Mucosa of descending colon (tissue), 3 donors: ENCODE results near the gene STPG3. TPM values are rescaled to one million over a fixed set of nuclear protein-coding genes. Genes with fewer than 3 reads are reported as not detected.

Experiments used
- ATAC-seq: fragments of 200-7000 bp; cut with Tn5 transposase; one replicate; pipeline ENCODE4 v1.9.1; 2020; ENCODE audit warnings: mild to moderate bottlenecking, moderate library complexity
- DNase-seq, 3 donors: peaks; one replicate each; pipeline ENCODE4 v3.0.0-alpha.2; 2020
- H3K36me3 ChIP-seq: fragments of 200-600 bp; one replicate; pipeline ENCODE4 v1.8.0; 2021; ENCODE audit warnings: low read depth, mild to moderate bottlenecking
- H3K4me1 ChIP-seq: fragments of 200-600 bp; one replicate; pipeline ENCODE4 v1.8.0; 2021; ENCODE audit warnings: low read depth, mild to moderate bottlenecking
- H3K4me3 ChIP-seq: fragments of 200-600 bp; one replicate; pipeline ENCODE4 v1.8.0; 2021; ENCODE audit warnings: mild to moderate bottlenecking
- H3K9me3 ChIP-seq: fragments of 200-600 bp; one replicate; pipeline ENCODE4 v1.8.0; 2021; ENCODE audit warnings: mild to moderate bottlenecking
- CTCF ChIP-seq: fragments of 200-600 bp; IDR thresholded peaks from one replicate; pipeline ENCODE4 v1.8.0; 2022; ENCODE audit warnings: antibody characterized with exemption, mild to moderate bottlenecking
- intact Hi-C, 2 donors: fragments of 100-400 bp; cut with DNase I in 1 of 2; cut with micrococcal nuclease in 1 of 2; formaldehyde crosslinking; loops; one replicate each; pipeline versions ENCODE4 v1.11.0 to v1.11.1; 2022; cut with DNase I, micrococcal nuclease
- total RNA-seq, 3 donors: library from RNA; stranded (reverse); fragmentation: NEBNext Ultra II Directional in 2 of 3; extraction: Animal tissue kit (Norgen Biotek cat#: 25700) in 2 of 3; gene quantifications; one replicate each; pipeline versions ENCODE4 v1.2.1 to v1.2.4, GENCODE V29; 2021 to 2023
- donor health status: DM: no; HTN: no; CAD: no; lungs with moderate emphysema.
- donor health status: DM: no; HTN: no; CAD: no.
- donor health status: DM: no; HTN: yes; CAD: no.

Gene STPG3
- total RNA-seq, 3 donors from 2014 or later = not detected

- ATAC-seq (peak; percentile 40), DNase-seq (peak in 2 of 3 donors; percentile 64 to 81)
- peak overlapping the region; percentile 26 for H3K4me3 ChIP-seq
- intact Hi-C loops = no loop called here
- no peaks in the 10 kb centered on the region for H3K9me3 ChIP-seq
- no peaks in the 10 kb centered on the region for H3K36me3 ChIP-seq
- TF ChIP-seq CTCF = peak; percentile 87
- H3K4me1 ChIP-seq = peaks cover 17% of the 10 kb centered on the region
Measured at GRCh38 chr9:137295238-137295811, 44.2 kb downstream of the STPG3 start.

GRCh38 chr9:137295849-137296669 lies 45.0 kb downstream of the STPG3 start:
- intact Hi-C loops = no loop called here
- H3K4me3 ChIP-seq = peak overlapping the region; percentile 26
- no peaks in the 10 kb centered on the region for H3K9me3 ChIP-seq
- H3K4me1 ChIP-seq = peaks cover 21% of the 10 kb centered on the region
- no peaks in the 10 kb centered on the region for H3K36me3 ChIP-seq
- DNase-seq (peak; percentile 49 to 73 (median 65)), ATAC-seq (peak; percentile 2)
- TF ChIP-seq CTCF = no peak

- peaks cover 21% of the 10 kb centered on the region for H3K4me1 ChIP-seq
- H3K4me3 ChIP-seq = peak overlapping the region; percentile 26
- peak; percentile 24 for ATAC-seq
- intact Hi-C loops = no loop called here
- peak; percentile 77 to 82 (median 78) for DNase-seq
- H3K36me3 ChIP-seq = no peaks in the 10 kb centered on the region
- TF ChIP-seq CTCF = no peak
- no peaks in the 10 kb centered on the region for H3K9me3 ChIP-seq
Measured at GRCh38 chr9:137296670-137297664, 45.9 kb downstream of the STPG3 start.

GRCh38 chr9:137297966-137298365 lies 46.9 kb downstream of the STPG3 start:
- no peak for TF ChIP-seq CTCF
- Histone ChIP-seq H3K4me3 (no peak overlapping the region), H3K36me3 (no peaks in the 10 kb centered on the region), H3K4me1 (peaks cover 20% of the 10 kb centered on the region), H3K9me3 (no peaks in the 10 kb centered on the region)
- intact Hi-C loops = no loop called here
- DNase-seq (peak; percentile 60 to 72 (median 66)), ATAC-seq (no peak)

GRCh38 chr9:137298401-137299202 lies 47.5 kb downstream of the STPG3 start:
- ATAC-seq (no peak), DNase-seq (peak; percentile 69 to 79 (median 78))
- peaks cover 25% of the 10 kb centered on the region for H3K4me1 ChIP-seq
- no peaks in the 10 kb centered on the region for H3K9me3 ChIP-seq
- intact Hi-C loops = no loop called here
- H3K36me3 ChIP-seq = no peaks in the 10 kb centered on the region
- peak overlapping the region; percentile 4 for H3K4me3 ChIP-seq
- TF ChIP-seq CTCF = no peak
